Stomach (tissue), 4 donors: ENCODE measurements around the gene NRAP.

Experiments
- EP300 ChIP-seq: sonication (generic); formaldehyde crosslinking; IDR thresholded peaks from one replicate; pipeline ENCODE4 v1.6.1; 2017; ENCODE audit warnings: antibody characterized with exemption
- POLR2A ChIP-seq, 4 donors: fragments of 450-650 bp; IDR thresholded peaks; one replicate each; pipeline ENCODE4 v1.6.1; 2016; ENCODE audit warnings: antibody characterized with exemption in 4 of 4, control low read depth in 2 of 4, mild to moderate bottlenecking in 1 of 4, moderate library complexity in 1 of 4
- POLR2AphosphoS5 ChIP-seq, 3 donors: sonication (generic); formaldehyde crosslinking; IDR thresholded peaks; one replicate each; pipeline ENCODE4 v1.6.1; 2016; ENCODE audit warnings: antibody characterized with exemption in 3 of 3
- TF ChIP-seq, protein P1 (sequence below), 7 experiments: fragments of 450-650 bp in 4 of 7; fragments of 200-600 bp in 3 of 7; sonication (generic) in 3 of 7; IDR thresholded peaks; one replicate each; pipeline ENCODE4 v1.5.1; 2016 to 2019; ENCODE audit warnings: antibody characterized with exemption in 7 of 7, control low read depth in 2 of 7, mild to moderate bottlenecking in 1 of 7

DNA sequence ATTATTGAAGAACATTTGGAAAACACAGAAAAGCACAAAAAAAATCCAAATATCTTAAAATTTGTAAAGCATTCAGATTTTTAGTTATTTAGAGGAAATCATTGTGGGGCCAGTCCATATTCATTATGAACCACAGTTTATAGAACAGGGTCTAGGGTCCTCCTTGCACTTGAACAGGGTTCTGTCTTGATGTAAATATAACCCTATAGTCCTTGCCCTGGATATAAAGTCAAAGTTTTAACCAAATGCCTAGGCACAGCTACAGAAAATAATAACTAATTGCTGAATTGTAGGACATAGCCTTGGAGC lies 41.5 kb upstream of the NRAP start:
- TF ChIP-seq, protein P1, sequence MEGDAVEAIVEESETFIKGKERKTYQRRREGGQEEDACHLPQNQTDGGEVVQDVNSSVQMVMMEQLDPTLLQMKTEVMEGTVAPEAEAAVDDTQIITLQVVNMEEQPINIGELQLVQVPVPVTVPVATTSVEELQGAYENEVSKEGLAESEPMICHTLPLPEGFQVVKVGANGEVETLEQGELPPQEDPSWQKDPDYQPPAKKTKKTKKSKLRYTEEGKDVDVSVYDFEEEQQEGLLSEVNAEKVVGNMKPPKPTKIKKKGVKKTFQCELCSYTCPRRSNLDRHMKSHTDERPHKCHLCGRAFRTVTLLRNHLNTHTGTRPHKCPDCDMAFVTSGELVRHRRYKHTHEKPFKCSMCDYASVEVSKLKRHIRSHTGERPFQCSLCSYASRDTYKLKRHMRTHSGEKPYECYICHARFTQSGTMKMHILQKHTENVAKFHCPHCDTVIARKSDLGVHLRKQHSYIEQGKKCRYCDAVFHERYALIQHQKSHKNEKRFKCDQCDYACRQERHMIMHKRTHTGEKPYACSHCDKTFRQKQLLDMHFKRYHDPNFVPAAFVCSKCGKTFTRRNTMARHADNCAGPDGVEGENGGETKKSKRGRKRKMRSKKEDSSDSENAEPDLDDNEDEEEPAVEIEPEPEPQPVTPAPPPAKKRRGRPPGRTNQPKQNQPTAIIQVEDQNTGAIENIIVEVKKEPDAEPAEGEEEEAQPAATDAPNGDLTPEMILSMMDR (IDR thresholded peaks at IDR 0.05) = no peak
- TF ChIP-seq POLR2AphosphoS5 (IDR thresholded peaks at IDR 0.05) = no peak
- no peak for TF ChIP-seq POLR2A (IDR thresholded peaks at IDR 0.05)
- no peak for TF ChIP-seq EP300
